Spinal cord (tissue), 10 donors: ENCODE data around the gene DOCK7. TPM values are rescaled to one million over a fixed set of nuclear protein-coding genes. Genes with fewer than 3 reads are reported as not detected.

Source experiments
- DNase-seq, 6 donors: peaks; one replicate each; pipeline versions ENCODE4 v3.0.0 to v3.0.0-alpha.2; 2013 to 2015; ENCODE audit warnings: low spot score in 6 of 6, low read depth in 4 of 6
- H3K27ac ChIP-seq: one replicate; pipeline ENCODE4 v1.5.1; 2013; ENCODE audit warnings: low read depth, low read length, control low read depth
- H3K27me3 ChIP-seq: one replicate; pipeline ENCODE4 v1.6.1; 2013; ENCODE audit warnings: low read length; ENCODE audit not compliant: control insufficient read depth, insufficient read depth
- H3K36me3 ChIP-seq: one replicate; pipeline ENCODE4 v1.6.1; 2013; ENCODE audit warnings: low read length; ENCODE audit not compliant: control insufficient read depth, insufficient read depth
- H3K4me1 ChIP-seq: one replicate; pipeline ENCODE4 v1.6.1; 2013; ENCODE audit warnings: low read length; ENCODE audit not compliant: control insufficient read depth, insufficient read depth
- H3K4me3 ChIP-seq: one replicate; pipeline ENCODE4 v1.5.1; 2013; ENCODE audit warnings: low read depth, low read length, control low read depth
- H3K9me3 ChIP-seq: one replicate; pipeline ENCODE4 v1.6.1; 2013; ENCODE audit warnings: low read length; ENCODE audit not compliant: control insufficient read depth, insufficient read depth
- WGBS: methylation state at CpG from one replicate; pipeline ENCODE4 v1.1.5; 2013; ENCODE audit warnings: missing lambda C conversion rate; ENCODE audit not compliant: insufficient coverage; 5-methylcytosine and 5-hydroxymethylcytosine counted together
- polyA plus RNA-seq, 2 donors: library from polyadenylated mRNA; unstranded; fragments of 120-200 nt; gene quantifications; one replicate each; pipeline ENCODE4 v1.2.1, GENCODE V29; 2013; ENCODE audit not compliant: insufficient read length in 2 of 2
- total RNA-seq, 2 donors: library from RNA; depleted of rRNA in 1 of 2; stranded (reverse); fragments of 120-200 nt in 1 of 2; fragments of >200 nt in 1 of 2; gene quantifications; one replicate each; pipeline versions ENCODE4 v1.2.3 to v1.2.4, GENCODE V29; 2013 to 2014
- donor health status: healthy.

DOCK7 gene
- total and polyA plus RNA-seq, 4 donors = 42.3 to 158 (median 67.4) TPM

DNA sequence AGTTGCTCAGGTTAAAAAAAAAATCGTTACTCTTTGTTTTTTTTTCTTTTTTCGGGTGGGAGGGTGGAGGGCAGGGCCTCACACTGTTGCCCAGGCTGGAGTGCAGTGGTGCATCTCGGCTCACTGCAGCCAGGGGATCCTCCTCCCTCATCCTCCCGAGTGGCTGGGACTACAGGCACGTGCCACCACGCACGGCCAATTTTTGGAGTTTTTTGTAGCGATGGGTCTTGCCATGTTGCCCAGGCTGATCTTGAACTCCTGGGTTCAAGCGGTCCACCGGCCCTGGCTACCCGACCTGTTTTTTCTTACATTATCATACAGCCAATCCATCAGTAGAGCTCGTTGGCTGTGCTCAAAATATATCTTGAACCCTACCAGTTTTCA is 253.6 kb downstream of the DOCK7 start:
- 95% methylated on average over 10 of the region's 12 CpGs for WGBS
- DNase-seq = no peak
- no peaks in the 10 kb centered on the region for H3K27me3 ChIP-seq
- H3K4me1 ChIP-seq = peaks cover 10% of the 10 kb centered on the region
- no peaks in the 10 kb centered on the region for H3K36me3 ChIP-seq
- no peaks in the 10 kb centered on the region for H3K9me3 ChIP-seq
- no peak overlapping the region for H3K27ac ChIP-seq
- no peak overlapping the region for H3K4me3 ChIP-seq

DNA sequence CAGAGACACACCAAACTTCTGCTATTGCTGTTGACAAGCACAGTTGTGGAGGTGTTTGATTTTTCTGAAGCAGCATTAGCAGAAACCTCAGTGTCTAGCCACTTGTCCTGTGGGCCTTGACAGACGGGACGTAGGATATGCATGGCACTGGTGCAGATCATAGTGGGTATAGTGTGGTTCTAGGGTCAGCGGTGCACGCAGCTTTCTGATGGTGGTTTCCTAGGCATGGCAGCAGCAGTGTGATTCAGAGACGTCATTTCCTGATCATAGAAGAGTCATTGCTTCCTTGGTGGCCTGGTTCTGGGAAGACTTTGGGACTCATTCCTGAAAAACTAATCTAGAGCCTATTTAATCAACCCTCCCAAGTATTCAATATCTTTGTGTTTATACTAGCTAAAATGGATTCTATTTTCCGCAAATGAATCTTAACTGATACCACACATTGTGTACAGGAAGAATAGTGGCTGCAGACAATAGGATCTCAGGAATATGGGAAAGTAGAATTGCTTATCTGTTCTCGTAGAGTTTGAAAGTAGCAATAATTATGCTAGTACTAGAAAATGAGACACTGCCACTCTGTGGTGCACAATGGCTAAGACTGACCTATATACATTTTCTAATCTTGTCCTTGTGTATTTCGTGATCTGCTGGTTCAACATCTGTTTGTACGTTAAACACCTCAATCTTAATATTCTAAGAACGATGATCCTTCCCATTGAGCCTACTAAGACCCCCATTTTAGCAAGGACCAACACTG is 254.1 kb downstream of the DOCK7 start:
- Histone ChIP-seq H3K4me1 (peaks cover 6% of the 10 kb centered on the region), H3K27me3 (no peaks in the 10 kb centered on the region), H3K9me3 (no peaks in the 10 kb centered on the region), H3K27ac (no peak overlapping the region), H3K36me3 (no peaks in the 10 kb centered on the region), H3K4me3 (no peak overlapping the region)
- DNase-seq = peak in 1 of 6 donors; percentile 59
- 87% methylated on average over 6 of the region's 10 CpGs for whole genome bisulfite sequencing

DNA sequence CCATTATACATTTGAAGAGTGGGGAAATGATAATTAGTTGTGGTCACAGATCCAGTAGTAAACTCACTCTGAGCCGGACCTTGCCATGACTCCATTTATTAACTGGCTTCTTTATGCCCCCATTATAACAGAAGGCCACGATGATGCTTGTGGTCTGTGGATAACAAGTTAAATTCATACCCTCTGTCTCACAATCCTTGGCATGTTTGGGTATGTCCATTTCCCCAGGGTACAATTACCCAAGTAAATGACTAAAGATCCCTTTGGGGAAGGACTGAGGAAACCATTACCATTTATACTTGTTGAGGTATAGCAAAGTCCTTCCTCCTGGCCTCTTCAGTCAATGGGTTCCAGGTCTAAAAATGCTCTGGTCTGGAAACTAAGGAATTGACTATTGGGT is 258.6 kb downstream of the DOCK7 start:
- no CpG with 5 or more reads among the region's 2 CpGs for WGBS
- Histone ChIP-seq H3K27ac (no peak overlapping the region), H3K36me3 (no peaks in the 10 kb centered on the region)

DNA sequence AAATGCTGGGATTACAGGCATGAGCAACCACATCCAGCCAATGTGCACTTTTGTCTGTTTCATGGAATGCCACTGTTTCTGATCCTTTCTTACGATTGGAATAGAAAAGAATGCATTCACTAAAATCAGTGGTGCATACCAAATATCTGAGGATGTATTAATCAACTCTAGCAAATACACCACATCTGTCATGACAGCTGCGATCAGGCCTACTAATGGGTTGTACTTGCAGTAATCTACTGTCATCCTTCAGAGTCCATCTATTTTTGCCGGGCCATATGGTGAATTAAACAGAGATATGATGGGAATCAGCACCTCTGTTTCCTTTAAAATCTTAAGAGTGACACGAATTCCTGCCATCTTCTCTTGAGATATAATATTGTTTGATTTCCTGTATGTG is 259.8 kb downstream of the DOCK7 start:
- H3K4me3 ChIP-seq = no peak overlapping the region
- H3K9me3 ChIP-seq = no peaks in the 10 kb centered on the region
- H3K36me3 ChIP-seq = no peaks in the 10 kb centered on the region
- no peaks in the 10 kb centered on the region for H3K27me3 ChIP-seq
- H3K27ac ChIP-seq = no peak overlapping the region
- H3K4me1 ChIP-seq = no peaks in the 10 kb centered on the region
- peak in 1 of 6 donors; percentile 31 for DNase-seq
- WGBS = no CpG with 5 or more reads among the region's 4 CpGs

More for the DNA sequence above, 258.6 kb downstream of the DOCK7 start:
- Histone ChIP-seq H3K9me3 (no peaks in the 10 kb centered on the region), H3K4me3 (no peak overlapping the region), H3K4me1 (no peaks in the 10 kb centered on the region), H3K27me3 (no peaks in the 10 kb centered on the region)
- no peak for DNase-seq

DNA sequence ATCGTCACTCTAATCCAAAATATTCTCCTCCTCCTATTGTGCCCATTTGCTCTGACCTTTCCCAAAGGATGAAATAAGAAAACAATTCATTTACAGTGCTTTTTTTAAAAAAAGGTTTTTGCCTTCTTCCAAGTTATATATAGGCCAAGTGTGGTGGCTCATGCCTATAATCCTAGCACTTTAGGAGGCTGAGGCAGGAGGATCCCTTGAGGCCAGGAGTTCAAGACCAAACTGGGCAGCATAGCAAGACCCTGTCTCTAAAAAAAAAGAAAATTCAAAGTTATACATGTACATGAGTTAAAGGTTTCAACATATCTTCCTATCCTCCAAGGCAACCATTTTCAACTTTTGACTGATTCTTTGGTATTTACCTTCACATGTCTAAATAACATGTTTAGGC is 261.4 kb downstream of the DOCK7 start:
- DNase-seq = no peak
- H3K27me3 ChIP-seq = no peaks in the 10 kb centered on the region
- no peak overlapping the region for H3K4me3 ChIP-seq
- H3K9me3 ChIP-seq = no peaks in the 10 kb centered on the region
- H3K27ac ChIP-seq = no peak overlapping the region
- no peaks in the 10 kb centered on the region for H3K36me3 ChIP-seq
- no CpG with 5 or more reads among the region's 1 CpG for WGBS
- H3K4me1 ChIP-seq = no peaks in the 10 kb centered on the region

DNA sequence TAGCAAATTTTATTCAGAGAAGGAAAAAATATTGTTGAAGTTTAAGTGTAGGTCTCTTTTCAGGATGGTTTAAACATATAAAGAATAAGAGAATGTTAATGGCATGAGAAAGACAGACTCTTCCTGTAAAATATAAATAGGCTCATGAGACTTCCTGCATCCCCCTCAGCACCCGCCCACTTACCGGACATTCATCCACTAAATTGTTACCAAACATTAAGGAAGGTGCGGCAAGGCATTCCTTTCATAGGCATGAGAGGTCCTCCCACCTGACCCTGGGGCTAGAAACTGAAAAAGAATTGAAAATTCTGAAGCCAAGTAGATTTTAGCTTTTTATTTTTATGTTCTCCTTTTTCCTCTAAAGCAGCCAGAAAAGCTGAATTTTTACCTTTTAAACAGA is 261.9 kb downstream of the DOCK7 start:
- WGBS = 60% methylated on average over 1 of the region's 3 CpGs

DNA sequence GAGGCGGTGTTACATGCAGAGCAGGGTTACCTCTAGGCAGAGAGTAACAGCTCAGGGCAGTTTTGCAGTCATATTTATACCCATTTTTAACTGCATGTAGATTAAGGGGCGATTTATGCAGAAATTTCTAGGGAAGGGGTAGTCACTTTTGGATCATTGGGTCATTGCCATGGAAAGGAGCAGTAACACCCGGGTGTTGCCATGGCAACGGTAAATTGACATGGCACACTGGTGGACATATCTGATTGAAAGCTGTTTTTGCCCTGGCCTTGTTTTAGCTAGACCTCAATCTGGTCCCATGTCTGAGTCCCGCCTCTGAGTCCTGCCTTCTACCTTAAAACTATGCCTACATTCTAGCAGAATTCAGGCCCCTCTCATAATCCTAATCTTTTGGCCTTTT is 263.1 kb downstream of the DOCK7 start:
- H3K4me3 ChIP-seq = no peak overlapping the region
- no peaks in the 10 kb centered on the region for H3K9me3 ChIP-seq
- no peaks in the 10 kb centered on the region for H3K27me3 ChIP-seq
- H3K4me1 ChIP-seq = no peaks in the 10 kb centered on the region
- H3K27ac ChIP-seq = no peak overlapping the region
- 58% methylated on average over 2 of the region's 5 CpGs for WGBS
- no peaks in the 10 kb centered on the region for H3K36me3 ChIP-seq
- DNase-seq = no peak

More for the DNA sequence above, 261.9 kb downstream of the DOCK7 start:
- no peak overlapping the region for H3K27ac ChIP-seq
- H3K4me1 ChIP-seq = no peaks in the 10 kb centered on the region
- no peak overlapping the region for H3K4me3 ChIP-seq
- H3K27me3 ChIP-seq = no peaks in the 10 kb centered on the region
- no peaks in the 10 kb centered on the region for H3K9me3 ChIP-seq
- DNase-seq = no peak
- no peaks in the 10 kb centered on the region for H3K36me3 ChIP-seq

DNA sequence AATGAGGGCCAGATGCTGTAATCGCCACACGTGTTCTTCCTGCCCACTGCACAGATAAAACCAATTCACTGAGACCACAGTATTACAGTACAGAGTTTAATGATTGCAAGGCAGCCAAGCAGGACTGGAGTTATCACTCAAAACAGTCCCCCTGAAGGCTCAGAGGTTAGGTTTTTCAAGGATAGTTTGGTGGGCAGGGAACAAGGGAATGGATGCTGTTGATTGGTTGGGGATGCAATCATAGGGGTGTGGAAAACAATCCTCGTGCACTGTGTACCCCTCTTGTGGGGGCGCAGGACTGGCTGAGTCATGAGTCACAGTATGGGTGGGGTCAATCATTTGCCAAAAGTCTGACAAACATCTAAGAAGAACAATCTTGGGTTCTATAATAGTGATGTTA is 263.8 kb downstream of the DOCK7 start:
- Histone ChIP-seq H3K27ac (no peak overlapping the region), H3K27me3 (no peaks in the 10 kb centered on the region), H3K4me3 (no peak overlapping the region), H3K4me1 (no peaks in the 10 kb centered on the region), H3K36me3 (no peaks in the 10 kb centered on the region), H3K9me3 (no peaks in the 10 kb centered on the region)
- WGBS = 86% methylated on average over 2 of the region's 4 CpGs
- DNase-seq = no peak

DNA sequence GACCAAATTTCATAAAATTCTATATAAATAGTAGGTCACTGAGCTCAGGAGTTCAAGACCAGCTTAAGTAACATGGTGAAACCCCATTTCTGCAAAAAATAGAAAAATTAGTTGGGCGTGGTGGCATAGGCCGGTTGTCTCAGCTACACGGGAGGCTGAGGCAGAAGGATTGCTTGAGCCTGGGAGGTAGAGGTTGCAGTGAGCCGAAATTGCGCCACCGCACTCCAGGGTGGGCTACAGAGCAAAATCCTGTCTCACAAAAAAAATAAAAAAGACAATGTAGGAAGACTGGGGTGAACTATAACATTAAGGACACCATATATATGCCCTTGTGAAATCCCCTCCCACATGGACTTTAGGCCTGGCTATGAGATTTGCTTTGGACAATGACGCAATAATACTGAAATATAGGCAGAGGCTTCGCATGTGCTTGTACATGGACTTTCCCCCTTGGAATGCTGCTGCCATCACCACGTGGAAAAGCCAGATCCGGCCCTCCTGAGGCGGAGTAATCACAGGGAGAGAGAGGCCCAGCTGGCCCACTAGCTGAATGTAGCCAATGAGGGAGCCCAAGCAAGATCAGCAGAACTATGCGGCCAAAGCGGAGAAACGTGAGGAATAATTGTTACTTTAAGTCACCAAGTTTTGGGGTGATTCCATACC is 264.5 kb downstream of the DOCK7 start:
- Histone ChIP-seq H3K4me3 (no peak overlapping the region), H3K9me3 (no peaks in the 10 kb centered on the region), H3K27me3 (no peaks in the 10 kb centered on the region), H3K4me1 (no peaks in the 10 kb centered on the region), H3K27ac (no peak overlapping the region), H3K36me3 (no peaks in the 10 kb centered on the region)
- DNase-seq = no peak
- 83% methylated on average over 5 of the region's 14 CpGs for WGBS

DNA sequence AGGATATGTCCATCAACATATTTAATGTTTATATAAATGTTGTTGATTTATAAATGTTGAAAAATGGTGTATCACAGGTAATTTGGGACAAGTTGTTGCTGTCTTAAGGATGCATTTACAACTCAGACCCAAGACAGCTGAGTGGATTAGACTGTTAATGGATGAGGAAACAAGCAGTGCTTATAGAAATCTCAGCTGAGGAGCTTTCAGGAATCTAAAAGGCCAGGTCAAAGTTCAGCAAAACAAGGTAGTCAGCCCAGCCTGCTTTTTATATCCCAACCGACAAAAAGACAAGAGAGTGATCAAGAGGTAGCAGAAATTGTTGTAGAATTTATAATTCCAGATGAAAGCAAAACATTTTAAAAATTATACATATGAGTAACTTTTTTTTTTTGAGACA is 268.0 kb downstream of the DOCK7 start:
- H3K36me3 ChIP-seq = no peaks in the 10 kb centered on the region
- no peaks in the 10 kb centered on the region for H3K9me3 ChIP-seq
- H3K27ac ChIP-seq = no peak overlapping the region
- DNase-seq = no peak
- no peaks in the 10 kb centered on the region for H3K4me1 ChIP-seq
- no peaks in the 10 kb centered on the region for H3K27me3 ChIP-seq
- WGBS = no CpG with 5 or more reads among the region's 1 CpG
- no peak overlapping the region for H3K4me3 ChIP-seq
